Measurements from ENCODE around the gene KRT72.

KRT72 gene

DNA sequence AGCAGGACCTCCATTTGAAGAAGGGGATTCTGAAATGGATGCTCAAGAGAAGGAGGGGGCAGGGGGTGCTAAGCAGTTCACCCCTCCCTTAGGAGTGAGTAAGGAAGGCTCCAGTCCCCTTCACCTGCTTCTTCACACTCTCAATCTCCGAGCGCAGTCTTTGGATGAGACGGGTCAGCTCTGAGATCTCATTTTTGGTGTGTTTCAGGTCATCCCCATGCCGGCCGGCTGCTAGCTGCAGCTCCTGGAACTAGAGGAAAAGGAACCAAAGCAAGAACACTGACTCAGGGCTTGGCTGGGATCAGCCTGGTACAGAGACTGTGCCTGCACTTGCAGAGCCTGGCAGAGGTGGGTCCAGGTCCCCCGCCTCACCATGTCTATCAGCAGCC lies 9.8 kb upstream of the KRT72 start:
- Histone ChIP-seq H3K79me2 (ENCODE audit: low read length) (no peaks in the 10 kb centered on the region), H3K27me3 (ENCODE audit: low read depth, low read length) (peaks cover 30% of the 10 kb centered on the region), H2AFZ (ENCODE audit: low read depth, low read length) (no peak overlapping the region), H4K20me1 (ENCODE audit: insufficient read depth, low read length) (no peaks in the 10 kb centered on the region), H3K4me2 (ENCODE audit: low read length) (no peak overlapping the region), H3K4me3 (ENCODE audit: low read length) (no peak overlapping the region), H3K9me3 (ENCODE audit: insufficient read depth, low read length) (no peaks in the 10 kb centered on the region), H3K9ac (ENCODE audit: low read length) (no peak overlapping the region), H3K4me1 (ENCODE audit: low read length) (no peaks in the 10 kb centered on the region), H3K27ac (ENCODE audit: low read length) (no peak overlapping the region), H3K36me3 (replicated peaks; ENCODE audit: low read depth, low read length) (no peaks in the 10 kb centered on the region)
- TF ChIP-seq, protein P1, sequence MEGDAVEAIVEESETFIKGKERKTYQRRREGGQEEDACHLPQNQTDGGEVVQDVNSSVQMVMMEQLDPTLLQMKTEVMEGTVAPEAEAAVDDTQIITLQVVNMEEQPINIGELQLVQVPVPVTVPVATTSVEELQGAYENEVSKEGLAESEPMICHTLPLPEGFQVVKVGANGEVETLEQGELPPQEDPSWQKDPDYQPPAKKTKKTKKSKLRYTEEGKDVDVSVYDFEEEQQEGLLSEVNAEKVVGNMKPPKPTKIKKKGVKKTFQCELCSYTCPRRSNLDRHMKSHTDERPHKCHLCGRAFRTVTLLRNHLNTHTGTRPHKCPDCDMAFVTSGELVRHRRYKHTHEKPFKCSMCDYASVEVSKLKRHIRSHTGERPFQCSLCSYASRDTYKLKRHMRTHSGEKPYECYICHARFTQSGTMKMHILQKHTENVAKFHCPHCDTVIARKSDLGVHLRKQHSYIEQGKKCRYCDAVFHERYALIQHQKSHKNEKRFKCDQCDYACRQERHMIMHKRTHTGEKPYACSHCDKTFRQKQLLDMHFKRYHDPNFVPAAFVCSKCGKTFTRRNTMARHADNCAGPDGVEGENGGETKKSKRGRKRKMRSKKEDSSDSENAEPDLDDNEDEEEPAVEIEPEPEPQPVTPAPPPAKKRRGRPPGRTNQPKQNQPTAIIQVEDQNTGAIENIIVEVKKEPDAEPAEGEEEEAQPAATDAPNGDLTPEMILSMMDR (IDR thresholded peaks at IDR 0.05; ENCODE audit: low read depth, low read length), result no peak
- TF ChIP-seq EZH2phosphoT487 (IDR thresholded peaks at IDR 0.05; ENCODE audit: low read depth), result no peak

DNA sequence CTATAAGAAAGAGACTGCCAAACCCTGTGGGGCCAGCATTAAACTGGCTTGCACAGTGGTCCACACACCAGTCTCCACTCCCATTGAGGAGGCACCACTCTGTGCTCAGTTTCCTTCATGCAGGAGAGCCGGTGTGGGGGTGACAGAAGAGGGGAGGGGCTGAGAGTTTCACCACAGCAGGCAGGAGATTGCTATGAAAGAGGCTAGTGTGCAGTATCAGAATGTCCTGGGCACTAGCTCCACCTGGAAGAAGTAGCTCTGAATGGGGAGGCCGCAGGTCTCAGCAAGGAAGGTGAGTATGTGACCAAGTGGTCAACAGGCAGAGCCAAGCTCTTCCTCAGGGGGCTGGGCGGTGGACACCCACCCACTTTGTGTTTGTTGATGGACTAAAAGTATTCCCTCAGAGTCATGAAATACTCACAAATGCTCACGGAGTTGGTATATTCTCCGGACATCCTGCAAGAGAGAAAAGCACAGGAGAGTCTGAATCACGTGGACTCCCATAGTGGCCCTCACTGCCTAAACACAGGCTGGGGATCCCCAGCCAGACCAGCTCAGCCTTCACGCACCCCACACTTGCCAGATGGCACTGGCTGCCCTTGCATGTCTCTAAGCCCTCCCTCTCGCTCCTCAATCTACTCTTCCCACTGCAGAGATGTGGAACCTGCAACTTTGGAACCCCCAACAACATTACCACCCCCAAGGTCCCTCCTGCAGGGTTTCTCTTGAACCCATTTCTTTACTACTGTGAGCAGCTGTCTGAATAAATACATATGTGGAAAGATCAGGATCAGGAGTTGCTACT lies 7.8 kb upstream of the KRT72 start:
- H3K36me3 ChIP-seq (replicated peaks; ENCODE audit: low read depth, low read length), result no peaks in the 10 kb centered on the region
- no peaks in the 10 kb centered on the region for H3K9me3 ChIP-seq (ENCODE audit: insufficient read depth, low read length)
- no peak overlapping the region for H3K4me2 ChIP-seq (ENCODE audit: low read length)
- no peak overlapping the region for H3K9ac ChIP-seq (ENCODE audit: low read length)
- no peak overlapping the region for H2AFZ ChIP-seq (ENCODE audit: low read depth, low read length)
- peaks cover 30% of the 10 kb centered on the region for H3K27me3 ChIP-seq (ENCODE audit: low read depth, low read length)
- no peaks in the 10 kb centered on the region for H4K20me1 ChIP-seq (ENCODE audit: insufficient read depth, low read length)
- no peak overlapping the region for H3K4me3 ChIP-seq (ENCODE audit: low read length)
- TF ChIP-seq EZH2phosphoT487 (IDR thresholded peaks at IDR 0.05; ENCODE audit: low read depth), result no peak
- TF ChIP-seq, protein P1 (IDR thresholded peaks at IDR 0.05; ENCODE audit: low read depth, low read length), result no peak
- no peaks in the 10 kb centered on the region for H3K4me1 ChIP-seq (ENCODE audit: low read length)
- H3K79me2 ChIP-seq (ENCODE audit: low read length), result no peaks in the 10 kb centered on the region
- H3K27ac ChIP-seq (ENCODE audit: low read length), result no peak overlapping the region

DNA sequence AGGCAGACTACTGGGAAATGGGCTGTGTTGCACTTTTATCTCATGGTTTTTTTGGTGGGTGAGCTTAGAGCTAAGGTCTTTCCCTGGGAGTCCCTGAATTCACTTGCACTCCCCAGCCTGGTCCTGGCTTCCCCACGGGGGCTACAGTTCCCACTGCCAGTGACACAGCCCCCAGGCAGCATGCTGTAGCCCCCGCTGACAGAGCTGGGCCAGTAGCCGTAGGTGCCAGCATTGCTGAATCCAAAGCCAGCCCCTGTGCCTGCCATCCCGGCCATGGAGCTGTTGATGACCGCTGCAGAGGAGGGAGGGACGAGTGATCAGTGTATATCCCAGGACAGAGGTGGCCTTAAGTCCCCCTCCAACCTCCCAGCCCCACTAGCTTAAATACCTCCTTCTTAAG lies 6.9 kb upstream of the KRT72 start:
- H3K4me1 ChIP-seq (ENCODE audit: low read length), result no peaks in the 10 kb centered on the region
- H3K79me2 ChIP-seq (ENCODE audit: low read length), result no peaks in the 10 kb centered on the region
- no peaks in the 10 kb centered on the region for H3K9me3 ChIP-seq (ENCODE audit: insufficient read depth, low read length)
- no peak overlapping the region for H3K4me2 ChIP-seq (ENCODE audit: low read length)
- H3K36me3 ChIP-seq (replicated peaks; ENCODE audit: low read depth, low read length), result no peaks in the 10 kb centered on the region
- no peak overlapping the region for H3K27ac ChIP-seq (ENCODE audit: low read length)
- no peaks in the 10 kb centered on the region for H4K20me1 ChIP-seq (ENCODE audit: insufficient read depth, low read length)
- H3K27me3 ChIP-seq (ENCODE audit: low read depth, low read length), result peaks cover 30% of the 10 kb centered on the region
- no peak overlapping the region for H3K9ac ChIP-seq (ENCODE audit: low read length)
- no peak overlapping the region for H2AFZ ChIP-seq (ENCODE audit: low read depth, low read length)
- H3K4me3 ChIP-seq (ENCODE audit: low read length), result no peak overlapping the region
- no peak for TF ChIP-seq EZH2phosphoT487 (IDR thresholded peaks at IDR 0.05; ENCODE audit: low read depth)
- TF ChIP-seq, protein P1 (IDR thresholded peaks at IDR 0.05; ENCODE audit: low read depth, low read length), result no peak

DNA sequence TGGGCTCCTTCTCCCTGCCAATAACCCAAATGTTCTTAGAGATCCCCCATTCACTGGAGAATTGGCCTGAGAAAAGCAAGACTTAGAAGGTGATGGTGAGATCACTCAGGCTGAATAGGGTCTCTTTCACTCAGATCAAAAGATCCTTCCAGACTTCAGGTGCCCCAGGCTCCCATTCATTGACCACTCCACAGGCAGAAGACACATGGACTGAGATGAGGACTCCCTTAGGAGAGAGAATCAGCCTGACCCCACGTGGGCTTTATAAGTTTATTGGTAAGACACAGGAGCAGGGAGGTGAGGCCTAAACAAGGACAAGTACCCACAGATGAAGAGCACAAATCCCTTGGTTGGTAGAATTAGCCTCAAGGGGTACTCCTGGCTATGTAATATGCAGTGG lies 6.1 kb upstream of the KRT72 start:
- Histone ChIP-seq H3K27ac (ENCODE audit: low read length) (no peak overlapping the region), H2AFZ (ENCODE audit: low read depth, low read length) (no peak overlapping the region), H3K9ac (ENCODE audit: low read length) (no peak overlapping the region), H3K79me2 (ENCODE audit: low read length) (no peaks in the 10 kb centered on the region), H3K9me3 (ENCODE audit: insufficient read depth, low read length) (no peaks in the 10 kb centered on the region), H3K4me3 (ENCODE audit: low read length) (no peak overlapping the region), H3K4me2 (ENCODE audit: low read length) (no peak overlapping the region), H4K20me1 (ENCODE audit: insufficient read depth, low read length) (no peaks in the 10 kb centered on the region), H3K27me3 (ENCODE audit: low read depth, low read length) (peaks cover 28% of the 10 kb centered on the region), H3K36me3 (replicated peaks; ENCODE audit: low read depth, low read length) (no peaks in the 10 kb centered on the region), H3K4me1 (ENCODE audit: low read length) (no peaks in the 10 kb centered on the region)
- TF ChIP-seq EZH2phosphoT487 (IDR thresholded peaks at IDR 0.05; ENCODE audit: low read depth), result no peak
- TF ChIP-seq, protein P1 (IDR thresholded peaks at IDR 0.05; ENCODE audit: low read depth, low read length), result no peak

All from OCI-LY3 (cell line).